Ishikawa (cell line): ENCODE results near the gene PTPRN2.

Experiments
- EGR1 ChIP-seq: IDR thresholded peaks from 2 replicates; pipeline ENCODE4 v1.6.1; 2012
- EP300 ChIP-seq: IDR thresholded peaks from 2 replicates; pipeline ENCODE4 v1.6.1; 2012; ENCODE audit warnings: borderline replicate concordance
- RAD21 ChIP-seq: IDR thresholded peaks from 2 replicates; pipeline ENCODE4 v1.6.1; 2012; ENCODE audit warnings: low read depth

DNA sequence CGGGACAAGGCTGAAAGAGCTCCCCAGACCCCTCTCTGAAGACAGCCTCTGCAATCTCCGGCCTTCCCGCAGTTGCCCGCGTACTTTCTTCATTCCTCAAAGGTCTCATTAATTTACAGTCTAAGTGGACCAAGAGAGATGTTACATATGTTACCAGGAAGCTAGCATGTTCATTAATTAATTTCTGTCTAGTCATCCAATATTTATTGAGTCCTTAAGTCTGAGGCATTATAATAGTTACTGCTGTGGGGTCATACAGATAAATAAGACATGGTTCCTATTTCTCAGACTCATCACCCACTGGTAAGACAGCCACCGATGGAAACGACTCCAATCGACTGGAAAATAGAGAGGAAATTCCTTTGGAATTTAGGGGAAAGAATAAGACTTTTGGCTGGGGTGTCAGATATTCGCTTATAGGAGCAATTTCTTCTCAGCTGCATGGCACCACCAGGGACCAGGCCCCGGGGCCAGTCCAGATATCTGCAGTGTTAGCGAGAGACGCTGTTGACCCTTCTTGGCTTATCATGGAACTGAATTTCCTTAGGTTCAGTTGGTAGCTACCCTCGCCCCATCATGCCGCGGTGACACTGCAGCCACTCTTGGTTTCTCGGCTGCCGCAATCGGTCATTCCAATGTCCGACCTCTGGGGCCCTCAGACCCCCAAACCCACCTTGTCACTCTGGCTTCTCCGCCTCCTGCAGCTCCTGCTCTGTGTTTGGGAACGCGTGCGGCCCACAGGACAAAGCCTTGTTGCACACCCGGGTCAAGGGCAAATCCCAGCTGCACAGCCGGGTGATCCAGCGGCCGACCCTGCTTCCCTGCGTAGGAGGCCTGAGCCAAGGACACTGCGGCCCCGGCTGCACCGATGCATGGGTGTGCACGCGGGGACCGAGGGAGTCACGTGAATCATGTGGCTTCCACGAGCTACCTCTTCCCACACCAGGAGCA is 867.6 kb downstream of the PTPRN2 start:
- no peak for TF ChIP-seq RAD21
- no peak for TF ChIP-seq EGR1
- no peak for TF ChIP-seq EP300
